Measurements from ENCODE around the gene CALCOCO1. TPM values are rescaled to one million over a fixed set of nuclear protein-coding genes. Genes with fewer than 3 reads are reported as not detected.
A peak's percentile ranks its signal among the peaks of the same experiment; 100 is the strongest.

The CALCOCO1 gene
- polyA plus RNA-seq, 3 donors, result 60.1 to 238 (median 69.6) TPM

DNA sequence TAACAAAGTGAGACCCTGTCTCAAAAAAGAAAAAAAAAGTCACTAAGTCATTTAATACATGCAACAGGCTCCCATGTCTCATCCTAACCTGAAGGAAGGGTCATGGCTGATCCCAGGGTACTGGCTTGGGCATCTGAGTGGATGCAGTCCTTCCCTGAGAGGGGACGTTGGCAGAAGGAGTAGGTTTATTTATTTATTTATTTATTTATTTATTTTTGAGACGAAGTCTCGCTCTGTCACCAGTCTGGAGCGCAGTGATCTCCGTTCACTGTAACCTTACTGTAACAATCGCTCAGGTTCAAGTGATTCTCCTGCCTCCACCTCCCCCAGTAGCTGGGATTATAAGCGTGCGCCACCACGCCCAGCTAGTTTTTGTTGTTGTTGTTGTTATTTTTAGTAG lies 7.2 kb upstream of the CALCOCO1 start:
- H3K27ac Mint-ChIP-seq, result no peak overlapping the region
- Histone ChIP-seq H3K4me3 (replicated peaks in 1 of 3; ENCODE audit: low read depth in 2 of 3, low read length in 3 of 3) (no peak overlapping the region), H3K9ac (ENCODE audit: insufficient read depth, low read length, poor library complexity, severe bottlenecking) (no peak overlapping the region), H3K4me1 (ENCODE audit: control insufficient read depth in 1 of 2, insufficient read depth in 2 of 2, low read length in 2 of 2) (peaks cover 0 to 5% of the 10 kb centered on the region in 2 donors), H4K20me1 (ENCODE audit: insufficient read depth, low read length) (no peaks in the 10 kb centered on the region), H3K27me3 (ENCODE audit: control insufficient read depth in 2 of 2, insufficient read depth in 2 of 2, low read length in 2 of 2) (peaks cover 49 to 61% of the 10 kb centered on the region in 2 donors), H3K36me3 (replicated peaks in 1 of 2; ENCODE audit: control insufficient read depth in 1 of 2, insufficient read depth in 2 of 2, low read length in 2 of 2) (no peaks in the 10 kb centered on the region), H2AFZ (ENCODE audit: insufficient read depth, low read depth, low read length, poor library complexity, severe bottlenecking) (no peak overlapping the region), H3K79me2 (ENCODE audit: insufficient read depth, low read length) (no peaks in the 10 kb centered on the region), H3K27ac (ENCODE audit: low read depth in 1 of 2, low read length in 2 of 2) (no peak overlapping the region), H3K9me3 (replicated peaks in 1 of 2; ENCODE audit: control insufficient read depth in 1 of 2, insufficient read depth in 1 of 2, low read length in 2 of 2) (peaks cover 0 to 25% of the 10 kb centered on the region in 2 donors), H3K4me2 (replicated peaks; ENCODE audit: extremely low read depth, low read length, poor library complexity, severe bottlenecking) (no peak overlapping the region)
- TF ChIP-seq, protein P1, sequence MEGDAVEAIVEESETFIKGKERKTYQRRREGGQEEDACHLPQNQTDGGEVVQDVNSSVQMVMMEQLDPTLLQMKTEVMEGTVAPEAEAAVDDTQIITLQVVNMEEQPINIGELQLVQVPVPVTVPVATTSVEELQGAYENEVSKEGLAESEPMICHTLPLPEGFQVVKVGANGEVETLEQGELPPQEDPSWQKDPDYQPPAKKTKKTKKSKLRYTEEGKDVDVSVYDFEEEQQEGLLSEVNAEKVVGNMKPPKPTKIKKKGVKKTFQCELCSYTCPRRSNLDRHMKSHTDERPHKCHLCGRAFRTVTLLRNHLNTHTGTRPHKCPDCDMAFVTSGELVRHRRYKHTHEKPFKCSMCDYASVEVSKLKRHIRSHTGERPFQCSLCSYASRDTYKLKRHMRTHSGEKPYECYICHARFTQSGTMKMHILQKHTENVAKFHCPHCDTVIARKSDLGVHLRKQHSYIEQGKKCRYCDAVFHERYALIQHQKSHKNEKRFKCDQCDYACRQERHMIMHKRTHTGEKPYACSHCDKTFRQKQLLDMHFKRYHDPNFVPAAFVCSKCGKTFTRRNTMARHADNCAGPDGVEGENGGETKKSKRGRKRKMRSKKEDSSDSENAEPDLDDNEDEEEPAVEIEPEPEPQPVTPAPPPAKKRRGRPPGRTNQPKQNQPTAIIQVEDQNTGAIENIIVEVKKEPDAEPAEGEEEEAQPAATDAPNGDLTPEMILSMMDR (IDR thresholded peaks at IDR 0.05), result no peak
- DNase-seq, result no peak
- intact Hi-C loops (cut with micrococcal nuclease), result no loop called here
- H3K36me3 Mint-ChIP-seq, result peaks cover 0 to 3% of the 10 kb centered on the region in 2 donors
- peaks cover 15% of the 10 kb centered on the region for H3K4me1 Mint-ChIP-seq
- peaks cover 0 to 6% (median 0%) of the 10 kb centered on the region in 7 donors for H3K9me3 Mint-ChIP-seq
- H3K27me3 Mint-ChIP-seq (ENCODE audit: low read depth in 3 of 3), result peaks cover 29 to 61% (median 33%) of the 10 kb centered on the region in 3 donors
- peak overlapping the region in 1 of 2 donors; percentile 55 for H3K4me3 Mint-ChIP-seq
- WGBS (ENCODE audit: insufficient coverage), result no CpG with 5 or more reads among the region's 9 CpGs

DNA sequence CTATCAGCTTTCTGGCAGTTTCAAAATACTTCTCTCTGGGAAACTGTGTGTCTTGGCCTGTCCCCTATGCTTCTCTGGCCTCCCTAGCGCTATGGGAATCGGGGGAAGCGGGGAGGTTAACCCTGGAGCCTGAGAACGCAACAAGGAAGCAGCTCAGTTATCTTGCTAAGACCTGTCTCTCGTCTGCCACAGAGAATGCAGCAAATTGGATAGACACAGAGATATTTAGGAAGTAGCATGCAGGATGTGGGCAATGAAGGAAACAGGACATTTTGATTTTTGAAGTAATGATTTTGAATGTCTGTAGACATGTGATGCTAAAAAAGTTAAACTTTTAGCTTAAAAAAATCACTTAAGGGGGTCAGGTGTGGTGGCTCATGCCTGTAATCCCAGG lies 6.6 kb upstream of the CALCOCO1 start:
- peaks cover 0 to 3% of the 10 kb centered on the region in 2 donors for H3K36me3 Mint-ChIP-seq
- H3K4me2 ChIP-seq (replicated peaks; ENCODE audit: extremely low read depth, low read length, poor library complexity, severe bottlenecking), result no peak overlapping the region
- no peak overlapping the region for H3K4me3 Mint-ChIP-seq
- intact Hi-C loops (cut with micrococcal nuclease), result no loop called here
- peaks cover 42 to 55% of the 10 kb centered on the region in 2 donors for H3K27me3 ChIP-seq (ENCODE audit: control insufficient read depth in 2 of 2, insufficient read depth in 2 of 2, low read length in 2 of 2)
- peaks cover 12% of the 10 kb centered on the region for H3K4me1 Mint-ChIP-seq
- H3K9me3 Mint-ChIP-seq, result peaks cover 0 to 4% (median 0%) of the 10 kb centered on the region in 7 donors
- H3K27ac ChIP-seq (ENCODE audit: low read depth in 1 of 2, low read length in 2 of 2), result no peak overlapping the region
- TF ChIP-seq, protein P1 (IDR thresholded peaks at IDR 0.05), result no peak
- H3K36me3 ChIP-seq (replicated peaks in 1 of 2; ENCODE audit: control insufficient read depth in 1 of 2, insufficient read depth in 2 of 2, low read length in 2 of 2), result no peaks in the 10 kb centered on the region
- 2% methylated on average over 5 of the region's 5 CpGs for WGBS (ENCODE audit: insufficient coverage)
- H3K4me3 ChIP-seq (replicated peaks in 1 of 3; ENCODE audit: low read depth in 2 of 3, low read length in 3 of 3), result no peak overlapping the region
- no peak overlapping the region for H3K9ac ChIP-seq (ENCODE audit: insufficient read depth, low read length, poor library complexity, severe bottlenecking)
- peaks cover 0 to 18% of the 10 kb centered on the region in 2 donors for H3K9me3 ChIP-seq (replicated peaks in 1 of 2; ENCODE audit: control insufficient read depth in 1 of 2, insufficient read depth in 1 of 2, low read length in 2 of 2)
- no peak overlapping the region for H2AFZ ChIP-seq (ENCODE audit: insufficient read depth, low read depth, low read length, poor library complexity, severe bottlenecking)
- H4K20me1 ChIP-seq (ENCODE audit: insufficient read depth, low read length), result no peaks in the 10 kb centered on the region
- no peaks in the 10 kb centered on the region for H3K79me2 ChIP-seq (ENCODE audit: insufficient read depth, low read length)
- peaks cover 29 to 55% (median 33%) of the 10 kb centered on the region in 3 donors for H3K27me3 Mint-ChIP-seq (ENCODE audit: low read depth in 3 of 3)
- no peak for DNase-seq
- no peak overlapping the region for H3K27ac Mint-ChIP-seq
- peaks cover 0 to 5% of the 10 kb centered on the region in 2 donors for H3K4me1 ChIP-seq (ENCODE audit: control insufficient read depth in 1 of 2, insufficient read depth in 2 of 2, low read length in 2 of 2)
